Esophagus muscularis mucosa (tissue), 3 donors: Measurements from ENCODE around the gene ZNF35.

Experiments used
- POLR2A ChIP-seq: fragments of 450-650 bp; IDR thresholded peaks from one replicate; pipeline ENCODE4 v1.6.1; 2017; ENCODE audit warnings: antibody characterized with exemption, moderate library complexity, mild to moderate bottlenecking, low read depth
- POLR2AphosphoS5 ChIP-seq, 2 donors: sonication (generic); formaldehyde crosslinking; IDR thresholded peaks; one replicate each; pipeline ENCODE4 v1.6.1; 2017; ENCODE audit warnings: antibody characterized with exemption in 2 of 2
- TF ChIP-seq, protein P1 (sequence below), 3 experiments: fragments of 200-600 bp in 2 of 3; fragments of 450-650 bp in 1 of 3; sonication (generic) in 2 of 3; IDR thresholded peaks; one replicate each; pipeline ENCODE4 v1.5.1; 2017 to 2019; ENCODE audit warnings: antibody characterized with exemption in 3 of 3, mild to moderate bottlenecking in 2 of 3, moderate library complexity in 1 of 3

- TF ChIP-seq POLR2A: no peak
- TF ChIP-seq, protein P1, sequence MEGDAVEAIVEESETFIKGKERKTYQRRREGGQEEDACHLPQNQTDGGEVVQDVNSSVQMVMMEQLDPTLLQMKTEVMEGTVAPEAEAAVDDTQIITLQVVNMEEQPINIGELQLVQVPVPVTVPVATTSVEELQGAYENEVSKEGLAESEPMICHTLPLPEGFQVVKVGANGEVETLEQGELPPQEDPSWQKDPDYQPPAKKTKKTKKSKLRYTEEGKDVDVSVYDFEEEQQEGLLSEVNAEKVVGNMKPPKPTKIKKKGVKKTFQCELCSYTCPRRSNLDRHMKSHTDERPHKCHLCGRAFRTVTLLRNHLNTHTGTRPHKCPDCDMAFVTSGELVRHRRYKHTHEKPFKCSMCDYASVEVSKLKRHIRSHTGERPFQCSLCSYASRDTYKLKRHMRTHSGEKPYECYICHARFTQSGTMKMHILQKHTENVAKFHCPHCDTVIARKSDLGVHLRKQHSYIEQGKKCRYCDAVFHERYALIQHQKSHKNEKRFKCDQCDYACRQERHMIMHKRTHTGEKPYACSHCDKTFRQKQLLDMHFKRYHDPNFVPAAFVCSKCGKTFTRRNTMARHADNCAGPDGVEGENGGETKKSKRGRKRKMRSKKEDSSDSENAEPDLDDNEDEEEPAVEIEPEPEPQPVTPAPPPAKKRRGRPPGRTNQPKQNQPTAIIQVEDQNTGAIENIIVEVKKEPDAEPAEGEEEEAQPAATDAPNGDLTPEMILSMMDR (IDR thresholded peaks at IDR 0.05): no peak
- no peak for TF ChIP-seq POLR2AphosphoS5 (IDR thresholded peaks at IDR 0.05)
These were observed 16.6 kb downstream of the ZNF35 start for GRCh38 chr3:44665173-44665572.
